ENCODE data around the gene CYGB.

The CYGB gene

DNA sequence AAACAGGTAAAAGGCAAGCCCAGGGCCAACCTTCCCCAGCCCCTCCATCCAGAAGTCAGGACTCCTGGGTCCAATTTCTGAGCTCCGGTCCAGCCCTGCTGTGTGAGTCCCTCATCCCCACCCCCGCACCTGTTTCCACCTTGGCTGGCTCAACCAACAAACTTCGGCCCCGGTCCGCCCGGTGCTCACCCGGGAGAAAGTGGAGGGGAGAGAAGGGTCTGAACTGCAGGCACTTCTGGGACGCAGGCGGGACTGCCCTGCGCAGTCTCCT is 36.8 kb downstream of the CYGB start:
- no peak for DNase-seq (ENCODE audit: low spot score)

GRCh38 chr17:76500074-76500746 is 37.3 kb downstream of the CYGB start:
- no peak for DNase-seq (ENCODE audit: low spot score)

GRCh38 chr17:76499267-76499667 is 38.2 kb downstream of the CYGB start:
- DNase-seq (ENCODE audit: low spot score): no peak

- no peak for DNase-seq (ENCODE audit: low spot score)
These were observed 38.6 kb downstream of the CYGB start for GRCh38 chr17:76498876-76499251.

DNA sequence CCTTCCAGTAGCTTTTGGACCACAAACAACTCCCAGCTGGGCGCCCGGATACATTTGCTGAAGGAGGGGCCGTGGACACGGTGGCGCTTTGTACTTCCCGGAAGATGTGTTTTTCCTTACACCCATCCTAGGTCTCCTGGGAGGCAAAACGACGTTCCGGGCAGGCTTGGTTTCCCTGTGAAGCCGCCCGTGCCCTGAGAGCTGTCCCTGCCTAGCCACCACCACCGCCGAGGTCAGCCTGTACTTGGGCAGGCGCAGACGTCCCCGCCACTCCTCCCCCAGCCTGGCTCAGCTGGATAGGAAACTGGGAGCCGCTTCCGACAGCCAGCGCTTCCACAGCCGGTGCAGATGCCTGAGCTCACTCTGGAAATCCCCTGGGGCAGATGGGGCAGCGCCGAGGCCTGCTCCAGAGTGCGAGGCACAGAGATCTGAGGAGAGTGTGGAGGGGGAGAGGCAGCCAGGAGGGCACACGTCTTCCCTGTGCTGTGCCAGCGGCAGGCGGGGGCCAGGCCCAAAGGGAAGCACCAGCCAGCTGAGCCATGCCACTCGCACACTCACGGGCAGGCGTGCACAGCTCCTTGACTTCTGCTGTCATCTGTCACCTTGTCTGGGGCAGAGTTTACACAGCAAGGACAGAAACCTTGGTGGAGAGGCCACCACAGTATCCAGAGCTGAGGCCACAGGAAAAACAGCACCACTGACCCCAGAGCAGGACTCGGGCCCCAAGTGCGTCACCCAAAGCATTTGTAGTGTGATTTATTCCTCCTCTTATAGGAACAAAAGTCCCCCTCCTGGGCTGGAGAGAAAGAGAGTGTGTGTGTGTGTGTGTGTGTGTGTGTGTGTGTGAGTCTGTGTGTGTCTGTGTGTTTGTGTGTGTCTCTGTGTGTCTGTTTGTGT is 39.3 kb downstream of the CYGB start:
- DNase-seq (ENCODE audit: low spot score): peak; percentile 90

DNA sequence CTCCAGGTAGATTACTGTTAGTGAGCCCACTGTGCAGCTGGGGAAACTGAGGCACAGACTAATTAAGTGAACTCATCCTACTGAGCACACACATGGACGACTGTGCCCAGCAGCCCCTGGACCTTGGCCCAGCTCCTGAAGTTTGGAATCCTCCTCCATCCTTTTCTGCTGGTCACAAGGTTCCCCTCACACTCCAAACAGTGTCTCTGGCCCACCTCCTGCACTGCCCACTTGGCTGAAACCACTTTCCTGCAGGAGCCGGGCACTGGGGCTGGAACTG is 39.9 kb downstream of the CYGB start:
- no peak for DNase-seq (ENCODE audit: low spot score)

GRCh38 chr17:76496464-76496863 is 41.0 kb downstream of the CYGB start:
- no peak for DNase-seq (ENCODE audit: low spot score)

- DNase-seq (ENCODE audit: low spot score): no peak
These were observed 41.7 kb downstream of the CYGB start for GRCh38 chr17:76495663-76496400.

- DNase-seq (ENCODE audit: low spot score): no peak
These were observed 43.9 kb downstream of the CYGB start for GRCh38 chr17:76493505-76494167.

DNA sequence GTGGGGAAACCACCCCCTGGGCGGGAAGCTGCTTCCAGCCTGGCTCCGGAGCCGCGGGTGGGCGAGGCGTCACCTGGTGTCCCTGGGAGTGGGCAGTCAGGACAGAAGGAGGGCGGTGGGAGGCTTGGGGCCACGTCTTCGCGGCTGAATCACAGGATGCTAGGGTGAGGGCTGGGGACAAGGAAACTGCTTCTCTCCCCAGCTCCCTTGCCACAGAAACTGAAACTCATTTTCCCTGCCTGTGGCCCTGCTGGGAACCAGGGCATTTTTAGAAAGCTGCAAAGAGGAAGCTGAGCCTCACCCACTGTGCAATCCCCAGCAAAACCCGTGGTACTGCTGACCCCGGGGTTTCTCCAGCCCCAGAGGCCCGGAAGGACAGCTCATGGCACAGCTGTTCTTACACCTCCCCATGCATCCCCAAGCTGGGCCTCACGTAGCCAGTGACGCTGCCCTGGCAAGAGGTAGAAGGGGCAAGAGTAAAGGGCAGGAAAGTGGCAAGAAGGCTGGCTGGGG is 44.5 kb downstream of the CYGB start:
- DNase-seq (ENCODE audit: low spot score): peak; percentile 34

GRCh38 chr17:76492123-76492988 is 45.2 kb downstream of the CYGB start:
- no peak for DNase-seq (ENCODE audit: low spot score)

DNA sequence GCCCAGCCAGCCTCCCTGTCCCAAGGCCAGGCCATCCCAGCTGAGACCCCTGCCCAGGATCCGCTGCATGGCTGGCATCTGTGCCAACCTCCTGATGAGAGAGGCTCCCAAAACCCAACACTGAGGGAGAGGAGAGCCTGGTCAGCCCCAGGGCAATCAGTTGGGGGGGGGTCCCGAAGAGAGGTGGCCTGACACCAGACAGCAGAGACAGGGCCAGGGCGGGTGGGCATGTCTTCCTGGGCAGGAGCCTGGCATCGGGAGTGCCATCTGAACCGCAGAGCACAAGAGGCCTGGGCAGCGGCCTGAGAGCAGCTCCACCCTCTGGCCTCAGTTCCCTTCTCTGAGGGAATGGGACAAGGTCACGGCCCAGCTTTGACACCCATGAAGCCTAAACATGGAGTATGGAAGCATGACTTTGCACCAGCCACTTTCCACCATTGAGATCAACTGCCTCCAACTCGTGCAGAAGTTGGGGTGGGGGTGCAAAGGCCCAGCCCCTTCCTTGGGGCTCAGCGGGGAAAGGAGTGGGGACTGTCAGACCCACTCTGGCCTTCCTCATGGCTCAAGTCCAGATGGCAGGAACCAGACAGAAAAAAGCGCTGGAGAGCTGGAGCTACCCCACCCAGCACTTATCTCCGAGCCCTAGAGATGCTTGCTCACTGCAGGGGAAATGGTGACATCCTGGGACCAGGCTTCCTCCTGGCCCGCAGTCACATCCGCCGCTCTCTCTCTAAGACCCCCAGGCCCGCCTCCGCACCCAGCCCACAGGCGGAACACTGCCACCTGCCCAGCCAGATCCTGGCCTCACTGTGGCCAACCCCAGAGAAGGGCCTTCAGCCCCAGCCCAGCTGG is 46.0 kb downstream of the CYGB start:
- no peak for DNase-seq (ENCODE audit: low spot score)

- no peak for DNase-seq (ENCODE audit: low spot score)
These were observed 47.3 kb downstream of the CYGB start for GRCh38 chr17:76490112-76490710.

DNA sequence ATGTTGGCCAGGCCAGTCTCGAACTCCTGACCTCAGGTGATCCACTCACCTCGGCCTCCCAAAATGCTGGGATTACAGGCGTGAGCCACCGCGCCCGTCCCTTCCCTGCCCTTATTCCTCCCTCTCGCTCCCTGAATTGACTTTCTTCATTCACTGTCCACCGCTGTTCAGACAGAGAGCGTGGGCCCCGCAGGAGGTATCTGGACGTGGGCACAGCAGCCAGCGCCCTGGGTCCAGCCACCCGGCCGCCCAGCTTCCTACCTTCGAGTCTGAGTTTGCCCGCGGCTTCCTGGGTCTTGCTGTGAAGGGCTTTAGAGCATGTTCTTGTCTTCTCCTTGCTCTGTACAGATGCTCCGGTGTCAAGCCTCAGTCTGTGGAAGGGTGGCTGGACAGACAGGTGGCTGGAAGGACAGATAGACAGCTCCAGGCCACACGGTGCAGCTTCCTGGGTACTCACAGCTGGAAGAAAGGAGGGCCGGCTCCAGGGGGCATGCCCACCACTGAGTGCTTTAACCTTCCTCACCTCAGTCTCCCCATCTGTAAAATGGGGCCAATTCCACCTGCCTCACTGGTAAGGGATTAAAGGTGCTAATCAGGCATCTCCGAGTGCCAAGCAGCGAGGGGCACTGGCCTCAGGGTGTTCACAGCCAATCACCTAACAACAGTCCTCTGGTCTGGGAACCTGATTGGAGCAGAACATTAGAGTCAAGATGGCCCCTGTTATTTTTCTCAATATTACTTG is 49.9 kb downstream of the CYGB start:
- DNase-seq (ENCODE audit: low spot score): no peak

DNA sequence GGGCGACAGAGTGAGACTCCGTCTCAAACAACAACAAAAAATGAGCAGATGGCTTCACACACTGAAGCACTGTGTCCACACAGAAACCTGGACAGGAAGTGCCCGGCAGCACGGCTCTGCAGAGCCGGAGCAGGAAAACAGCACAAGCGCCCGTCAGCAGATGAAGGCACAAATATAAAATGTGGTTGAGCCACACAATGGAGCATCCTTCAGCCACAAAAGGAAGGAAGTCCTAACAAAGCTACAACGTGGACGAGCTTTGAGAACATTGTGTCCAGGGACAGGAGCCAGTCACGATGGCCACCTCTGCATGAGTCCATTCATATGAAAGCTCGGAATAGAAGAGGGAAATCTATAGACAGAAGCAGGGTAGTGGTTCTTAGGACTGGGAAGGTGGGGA is 51.9 kb downstream of the CYGB start:
- no peak for DNase-seq (ENCODE audit: low spot score)

GRCh38 chr17:76484228-76484725 is 53.2 kb downstream of the CYGB start:
- DNase-seq (ENCODE audit: low spot score): no peak

DNA sequence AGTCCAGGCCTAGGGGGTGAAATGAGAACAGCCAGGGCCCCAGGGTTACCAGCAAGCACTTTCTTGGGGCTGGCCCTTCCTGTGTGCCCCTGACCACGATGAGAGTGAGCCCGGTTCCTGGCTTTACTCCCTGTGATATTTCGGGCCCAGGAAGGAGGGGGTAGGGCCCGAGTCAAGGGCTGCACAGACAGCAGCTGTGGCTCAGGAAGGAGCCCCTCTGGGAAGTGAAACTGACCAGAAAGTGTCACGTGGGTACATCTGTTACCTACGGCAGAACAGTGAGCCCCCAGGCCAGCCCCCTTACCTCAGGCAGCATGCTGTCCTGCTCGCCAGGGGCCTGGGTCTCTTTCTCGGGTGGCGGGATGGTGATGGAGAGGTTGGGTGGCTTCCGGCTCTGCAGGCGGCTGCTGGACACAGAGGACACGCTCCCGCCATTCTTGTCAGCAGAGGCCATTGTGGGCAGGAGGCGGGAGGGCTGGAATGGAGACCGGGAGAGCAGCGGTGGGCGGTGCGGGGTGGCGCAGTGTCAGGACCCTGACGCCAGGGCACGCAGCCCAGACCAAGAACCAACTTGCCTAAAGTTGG is 56.3 kb downstream of the CYGB start:
- no peak for DNase-seq (ENCODE audit: low spot score)

DNA sequence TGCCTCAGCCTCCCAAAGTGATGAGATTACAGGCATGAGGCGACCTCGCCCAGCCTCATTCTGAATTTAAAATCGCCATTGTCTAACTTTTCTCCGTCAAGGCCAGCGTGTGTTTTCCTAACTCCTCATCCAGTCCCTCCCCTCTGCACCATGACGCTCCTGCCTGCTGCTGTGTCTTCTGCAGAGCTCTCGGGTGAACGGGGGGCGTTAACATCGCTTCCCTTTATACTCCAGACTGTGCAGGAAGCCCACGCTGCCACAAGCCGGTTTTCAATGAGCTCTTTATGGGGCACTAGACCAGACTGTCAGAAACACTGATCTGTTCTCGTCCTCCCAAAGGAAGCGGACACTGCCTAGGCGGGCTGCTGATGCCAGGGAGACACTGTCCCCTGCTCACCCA is 56.9 kb downstream of the CYGB start:
- DNase-seq (ENCODE audit: low spot score): no peak

- DNase-seq (ENCODE audit: low spot score): no peak
These were observed 57.9 kb downstream of the CYGB start for GRCh38 chr17:76479515-76480060.

Data from GM03348 (cell line).